ENCODE measurements around the gene DCBLD1. TPM values are rescaled to one million over a fixed set of nuclear protein-coding genes. Genes with fewer than 3 reads are reported as not detected.

The DCBLD1 gene
- total RNA-seq, 3 donors from 2014 or later (not counting 1 experiment from before 2014, with no cell fraction given): 8.4 to 16.1 (median 13.0) TPM

DNA sequence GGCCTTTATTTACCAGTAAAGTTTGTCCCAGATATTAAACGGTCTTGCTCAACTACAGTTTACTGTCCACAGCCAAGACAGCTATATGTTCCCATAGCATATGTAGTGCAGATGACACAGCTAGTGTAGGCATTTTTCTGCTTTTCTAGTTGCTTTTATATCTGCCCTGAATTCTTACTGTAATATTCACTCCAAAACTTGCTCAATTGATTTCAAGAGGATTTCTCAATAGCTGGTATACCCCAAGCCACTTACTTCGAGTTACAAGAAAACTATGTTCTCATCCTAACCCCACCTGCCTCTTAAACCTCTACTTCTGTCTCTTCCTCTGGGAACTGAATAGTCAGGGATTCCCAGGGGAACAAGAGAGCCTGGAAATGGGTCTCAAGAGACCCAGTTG, 37.9 kb upstream of the DCBLD1 start:
- H3K27ac ChIP-seq (ENCODE audit: low read length): no peak overlapping the region
- Mint-ChIP-seq H3K4me1 (no peaks in the 10 kb centered on the region), H3K27me3 (ENCODE audit: low read depth in 2 of 2) (peaks cover 29 to 52% of the 10 kb centered on the region in 2 donors)

DNA sequence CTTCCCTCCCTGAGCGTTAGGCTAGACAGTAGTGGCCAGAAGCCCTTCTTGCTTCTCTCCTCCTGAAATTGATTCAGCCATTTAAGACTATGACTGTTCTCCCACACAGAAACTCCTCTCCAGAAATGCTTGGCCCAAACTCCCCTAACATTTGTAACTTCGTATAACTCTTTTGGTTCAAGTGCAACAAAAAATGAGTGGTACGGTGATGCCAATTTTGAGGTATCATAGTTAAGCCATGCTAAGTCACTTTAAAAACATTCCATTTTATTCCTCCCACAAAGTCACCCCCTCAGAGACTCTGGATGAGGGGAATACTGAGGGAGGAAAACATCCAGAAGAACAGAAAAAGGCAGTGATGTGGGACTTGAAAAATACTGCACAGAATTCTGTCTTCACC, 35.6 kb upstream of the DCBLD1 start:
- H3K27me3 Mint-ChIP-seq (ENCODE audit: low read depth in 2 of 2): peaks cover 26 to 39% of the 10 kb centered on the region in 2 donors
- intact Hi-C loops (cut with micrococcal nuclease): no loop called here
- no peak overlapping the region for H3K4me3 ChIP-seq (ENCODE audit: low read length)
- no peak for TF ChIP-seq CTCF (IDR thresholded peaks at IDR 0.05)
- no peak for DNase-seq
- no peaks in the 10 kb centered on the region for H3K4me1 ChIP-seq (ENCODE audit: control insufficient read depth, insufficient read depth, low read length)
- no peak overlapping the region for H3K27ac ChIP-seq (ENCODE audit: low read length)
- H3K4me3 Mint-ChIP-seq: no peak overlapping the region
- H3K36me3 ChIP-seq (ENCODE audit: control insufficient read depth, insufficient read depth, low read length): no peaks in the 10 kb centered on the region
- peaks cover 6% of the 10 kb centered on the region for H3K27me3 ChIP-seq (ENCODE audit: control insufficient read depth, insufficient read depth, low read length)
- no peak for ATAC-seq
- no peaks in the 10 kb centered on the region for H3K9me3 ChIP-seq (ENCODE audit: control insufficient read depth, insufficient read depth, low read length)
- H3K9me3 Mint-ChIP-seq: no peaks in the 10 kb centered on the region
- no peaks in the 10 kb centered on the region for H3K4me1 Mint-ChIP-seq
- WGBS (ENCODE audit: insufficient coverage): 70% methylated on average over 1 of the region's 3 CpGs
- no peak overlapping the region for H3K27ac Mint-ChIP-seq
- H3K36me3 Mint-ChIP-seq: no peaks in the 10 kb centered on the region

More for the DNA sequence above, 37.9 kb upstream of the DCBLD1 start:
- no peak for ATAC-seq
- 71% methylated on average over 2 of the region's 2 CpGs for WGBS (ENCODE audit: insufficient coverage)
- Mint-ChIP-seq H3K4me3 (no peak overlapping the region), H3K27ac (no peak overlapping the region), H3K9me3 (no peaks in the 10 kb centered on the region), H3K36me3 (no peaks in the 10 kb centered on the region)
- H3K4me1 ChIP-seq (ENCODE audit: control insufficient read depth, insufficient read depth, low read length): no peaks in the 10 kb centered on the region
- TF ChIP-seq CTCF (IDR thresholded peaks at IDR 0.05): no peak
- DNase-seq: no peak
- peaks cover 6% of the 10 kb centered on the region for H3K27me3 ChIP-seq (ENCODE audit: control insufficient read depth, insufficient read depth, low read length)
- H3K4me3 ChIP-seq (ENCODE audit: low read length): no peak overlapping the region
- no peaks in the 10 kb centered on the region for H3K36me3 ChIP-seq (ENCODE audit: control insufficient read depth, insufficient read depth, low read length)
- intact Hi-C loops (cut with micrococcal nuclease): no loop called here
- no peaks in the 10 kb centered on the region for H3K9me3 ChIP-seq (ENCODE audit: control insufficient read depth, insufficient read depth, low read length)

- Mint-ChIP-seq H3K4me3 (no peak overlapping the region), H3K27me3 (ENCODE audit: low read depth in 2 of 2) (peaks cover 20 to 28% of the 10 kb centered on the region in 2 donors), H3K9me3 (no peaks in the 10 kb centered on the region), H3K36me3 (no peaks in the 10 kb centered on the region), H3K27ac (no peak overlapping the region), H3K4me1 (no peaks in the 10 kb centered on the region)
- no peaks in the 10 kb centered on the region for H3K4me1 ChIP-seq (ENCODE audit: control insufficient read depth, insufficient read depth, low read length)
- no peak for DNase-seq
- no peak overlapping the region for H3K4me3 ChIP-seq (ENCODE audit: low read length)
- no peak for TF ChIP-seq CTCF (IDR thresholded peaks at IDR 0.05)
- 69% methylated on average over 5 of the region's 5 CpGs for WGBS (ENCODE audit: insufficient coverage)
- H3K27me3 ChIP-seq (ENCODE audit: control insufficient read depth, insufficient read depth, low read length): peaks cover 6% of the 10 kb centered on the region
- intact Hi-C loops (cut with micrococcal nuclease): no loop called here
- H3K36me3 ChIP-seq (ENCODE audit: control insufficient read depth, insufficient read depth, low read length): no peaks in the 10 kb centered on the region
- H3K9me3 ChIP-seq (ENCODE audit: control insufficient read depth, insufficient read depth, low read length): no peaks in the 10 kb centered on the region
- no peak overlapping the region for H3K27ac ChIP-seq (ENCODE audit: low read length)
- ATAC-seq: no peak
These were observed 34.5 kb upstream of the DCBLD1 start for GRCh38 chr6:117448011-117448410.

GRCh38 chr6:117448732-117449485, 33.6 kb upstream of the DCBLD1 start:
- H3K4me1 Mint-ChIP-seq: no peaks in the 10 kb centered on the region
- WGBS (ENCODE audit: insufficient coverage): 91% methylated on average over 4 of the region's 6 CpGs

More at GRCh38 chr6:117448732-117449485, 33.6 kb upstream of the DCBLD1 start:
- no peak overlapping the region for H3K27ac ChIP-seq (ENCODE audit: low read length)
- H3K27me3 ChIP-seq (ENCODE audit: control insufficient read depth, insufficient read depth, low read length): peaks cover 6% of the 10 kb centered on the region
- TF ChIP-seq CTCF (IDR thresholded peaks at IDR 0.05): no peak
- H3K9me3 ChIP-seq (ENCODE audit: control insufficient read depth, insufficient read depth, low read length): no peaks in the 10 kb centered on the region
- H3K27ac Mint-ChIP-seq: no peak overlapping the region
- H3K9me3 Mint-ChIP-seq: no peaks in the 10 kb centered on the region
- H3K4me1 ChIP-seq (ENCODE audit: control insufficient read depth, insufficient read depth, low read length): no peaks in the 10 kb centered on the region
- intact Hi-C loops (cut with micrococcal nuclease): no loop called here
- no peaks in the 10 kb centered on the region for H3K36me3 Mint-ChIP-seq
- ATAC-seq (no peak), DNase-seq (no peak)
- H3K4me3 Mint-ChIP-seq: no peak overlapping the region
- no peak overlapping the region for H3K4me3 ChIP-seq (ENCODE audit: low read length)
- H3K27me3 Mint-ChIP-seq (ENCODE audit: low read depth in 2 of 2): peaks cover 18 to 27% of the 10 kb centered on the region in 2 donors
- no peaks in the 10 kb centered on the region for H3K36me3 ChIP-seq (ENCODE audit: control insufficient read depth, insufficient read depth, low read length)
